CD1c-positive myeloid dendritic cell (primary cell): ENCODE measurements around the gene PAX1.

Experiments used
- DNase-seq: peaks from one replicate; pipeline ENCODE4 v3.0.0-alpha.2; 2016; ENCODE audit errors: extremely low spot score

Gene PAX1

GRCh38 chr20:21729316-21729715 is 23.9 kb downstream of the PAX1 start:
- DNase-seq: no peak

- no peak for DNase-seq
These were observed 33.7 kb downstream of the PAX1 start for GRCh38 chr20:21739161-21739560.

DNA sequence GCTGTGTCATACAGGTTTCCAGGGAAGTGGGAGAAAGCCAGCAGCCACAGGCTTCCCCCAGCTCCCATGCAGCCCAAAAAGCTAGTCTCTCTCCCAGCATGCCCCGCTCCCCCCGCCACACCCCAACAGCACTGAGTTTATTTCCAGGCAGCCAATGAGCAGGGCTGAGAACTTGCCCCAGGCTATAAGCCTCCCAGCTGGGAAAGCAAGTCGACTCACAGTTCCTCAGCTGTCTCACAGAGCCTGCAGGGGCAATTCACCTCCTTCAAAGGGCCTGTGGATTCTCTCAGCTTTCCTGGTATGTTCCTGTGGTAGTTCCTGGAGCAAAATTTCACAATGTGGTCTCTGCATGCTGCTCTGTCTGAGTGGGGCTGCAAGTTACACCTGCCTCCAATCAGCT is 34.2 kb downstream of the PAX1 start:
- no peak for DNase-seq

GRCh38 chr20:21741266-21741665 is 35.8 kb downstream of the PAX1 start:
- no peak for DNase-seq

DNA sequence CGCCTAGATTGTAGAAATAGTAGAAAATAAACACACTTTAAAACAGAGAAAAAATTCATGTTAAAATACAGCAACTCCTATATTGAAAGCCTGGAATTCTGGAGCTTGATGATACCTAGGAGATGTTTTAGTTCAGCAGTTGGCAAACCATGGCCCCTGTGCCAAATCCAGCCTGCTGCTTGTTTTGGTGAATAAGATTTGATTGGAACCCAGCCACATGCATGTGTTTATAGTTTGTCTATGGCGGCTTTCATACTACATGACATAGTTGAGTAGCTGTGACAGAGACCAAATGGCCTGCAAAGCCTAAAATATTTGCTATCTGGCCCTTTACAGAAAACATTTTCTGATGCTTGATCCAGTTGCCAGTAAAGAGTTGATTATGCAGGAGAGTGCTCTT is 57.2 kb downstream of the PAX1 start:
- DNase-seq: no peak

DNA sequence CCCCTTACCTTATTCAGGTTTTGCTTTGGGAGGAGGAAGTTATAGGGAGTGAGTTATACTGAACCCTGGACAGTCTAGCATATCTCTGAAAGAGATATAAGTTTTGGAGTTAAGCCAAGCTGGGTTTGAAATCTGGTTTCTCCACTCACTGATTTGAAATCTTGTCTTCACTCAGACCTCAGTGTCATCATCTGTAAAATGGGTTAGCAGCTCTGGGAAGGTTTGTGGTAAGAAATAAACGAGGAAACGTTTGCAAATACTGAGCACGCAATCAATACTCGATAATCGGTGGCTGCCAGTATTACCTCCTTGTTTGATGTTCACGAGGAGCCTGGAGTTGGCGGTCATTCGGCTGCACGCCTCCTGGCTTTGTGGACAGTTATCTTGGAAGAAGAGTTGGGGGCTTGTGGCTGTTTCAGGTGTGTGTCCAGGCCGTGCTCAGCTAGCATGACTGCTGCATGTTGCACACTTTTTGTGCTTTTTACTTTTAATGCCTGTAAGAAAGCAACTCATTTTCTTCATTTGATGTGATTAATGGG is 61.8 kb downstream of the PAX1 start:
- DNase-seq: no peak

DNA sequence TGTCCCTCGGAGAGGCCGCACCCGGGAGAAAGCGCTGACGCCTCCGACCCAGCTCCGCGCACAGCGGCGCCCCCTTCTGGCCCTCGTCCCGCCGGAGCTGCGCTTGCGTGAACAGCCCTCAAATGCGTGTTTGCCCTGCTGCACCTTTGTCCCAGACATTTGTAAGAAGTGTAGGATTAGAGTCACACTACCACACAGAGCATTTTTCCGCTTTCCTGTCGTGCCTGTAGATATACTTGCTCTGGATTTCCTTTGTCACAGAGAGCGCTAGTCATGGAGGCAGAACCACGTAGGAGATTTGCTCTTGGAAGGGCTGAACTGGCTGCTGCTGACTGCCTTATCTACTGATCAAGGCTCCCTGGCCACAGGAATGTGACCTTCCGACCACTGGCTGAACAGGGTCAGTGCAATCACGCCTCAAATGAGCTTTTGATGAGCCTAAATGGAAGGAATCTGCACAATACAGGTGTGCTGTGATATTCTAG is 62.3 kb downstream of the PAX1 start:
- DNase-seq: no peak
